ENCODE measurements around the gene PDLIM1.
"Not testable (repeated sequence)": the region's sequence is repeated elsewhere in the genome, so short reads cannot be mapped to it uniquely, and the experiment has no call there.

PDLIM1 gene

DNA sequence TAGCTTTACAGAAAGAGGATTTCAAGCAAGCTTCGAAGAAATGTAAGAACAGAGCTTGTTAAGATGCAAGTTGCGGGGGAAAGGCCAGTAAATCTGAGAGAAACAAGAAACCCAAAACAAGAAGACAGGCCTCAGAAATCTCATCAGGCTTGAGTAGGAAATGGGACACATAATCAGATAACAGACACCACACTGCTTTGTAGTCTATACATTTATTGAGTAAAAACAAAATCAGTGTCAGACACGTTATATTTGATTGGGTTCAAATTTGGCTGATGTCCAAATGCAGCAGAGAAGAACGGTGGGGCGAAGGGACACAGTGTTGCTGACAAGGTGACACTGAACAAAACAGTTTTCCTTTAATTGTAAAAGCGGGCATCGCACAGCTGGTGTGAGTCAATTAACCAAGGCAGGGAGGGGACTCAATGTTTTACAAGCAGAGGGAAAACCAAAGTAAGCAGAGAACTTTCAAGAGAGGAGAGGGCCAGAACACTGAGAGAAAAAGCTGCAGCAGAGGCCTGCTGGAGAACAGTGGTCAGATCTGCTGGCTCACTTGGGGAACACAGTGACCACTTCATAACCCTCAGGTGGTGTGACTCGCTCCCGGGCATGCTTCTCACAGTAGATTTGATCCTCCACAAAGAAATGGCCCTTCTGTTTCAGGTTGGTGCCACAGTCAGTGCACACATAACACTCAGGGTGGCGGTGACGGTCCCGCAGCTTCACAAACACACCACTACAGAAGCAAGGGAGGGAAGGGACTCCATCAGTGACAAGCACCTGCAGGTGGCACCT is 53.2 kb downstream of the PDLIM1 start:
- DNase-seq, result no peak

DNA sequence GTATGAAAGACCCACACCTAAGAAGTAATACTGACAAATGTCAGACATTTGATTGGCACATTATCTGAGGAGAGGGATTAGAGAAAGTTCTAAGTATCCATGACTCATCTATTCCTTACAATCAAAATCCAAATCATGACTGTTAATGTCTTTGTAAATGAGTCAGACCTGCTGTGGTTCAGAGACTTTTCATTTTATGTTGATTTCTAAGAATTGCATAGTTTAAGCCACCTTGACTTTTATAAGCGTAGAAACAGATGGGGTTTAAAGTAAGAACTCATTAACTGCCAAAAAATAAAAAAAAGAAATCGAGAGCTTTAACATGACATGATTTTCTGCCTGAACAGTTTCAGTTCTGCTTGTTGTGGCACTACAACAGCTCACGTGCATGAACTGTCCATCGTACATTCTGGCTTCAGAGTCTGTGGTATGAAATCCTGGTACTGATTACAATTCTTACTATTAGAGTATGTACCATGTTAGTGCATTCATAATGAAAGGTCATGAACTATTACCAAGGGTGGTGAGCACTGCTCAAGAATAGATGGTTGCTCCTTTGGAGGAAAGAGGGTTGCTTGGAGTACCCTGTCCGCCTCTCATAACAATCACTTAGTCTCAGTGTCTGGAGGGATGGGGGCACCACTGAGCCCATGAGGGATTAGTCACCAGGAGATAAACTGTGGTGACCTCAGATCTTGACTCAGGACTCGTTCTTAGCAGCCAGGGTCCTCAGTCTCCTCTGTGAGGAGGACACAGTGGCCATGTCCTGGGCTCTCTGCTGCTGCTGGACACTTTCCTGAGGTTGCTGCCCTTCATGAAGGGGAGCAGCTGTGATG is 54.5 kb downstream of the PDLIM1 start:
- DNase-seq, result no peak

DNA sequence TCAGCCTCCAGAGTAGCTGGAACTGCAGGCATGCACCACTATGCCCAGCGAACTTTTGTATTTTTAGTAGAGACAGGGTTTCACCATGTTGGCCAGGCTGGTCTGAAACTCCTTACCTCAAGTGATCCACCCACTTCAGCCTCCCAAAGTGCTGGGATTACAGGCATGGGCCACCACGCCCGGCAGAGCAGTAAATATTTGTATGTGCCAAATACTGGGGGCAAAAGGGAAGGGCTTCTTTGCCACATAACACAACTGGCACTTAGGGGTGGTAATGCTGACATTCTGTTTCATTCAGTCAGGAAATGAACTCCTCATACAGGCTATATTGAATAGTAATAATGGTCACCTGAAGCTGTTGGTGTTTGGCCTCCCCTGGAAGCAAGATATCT is 55.1 kb downstream of the PDLIM1 start:
- no peak for DNase-seq

DNA sequence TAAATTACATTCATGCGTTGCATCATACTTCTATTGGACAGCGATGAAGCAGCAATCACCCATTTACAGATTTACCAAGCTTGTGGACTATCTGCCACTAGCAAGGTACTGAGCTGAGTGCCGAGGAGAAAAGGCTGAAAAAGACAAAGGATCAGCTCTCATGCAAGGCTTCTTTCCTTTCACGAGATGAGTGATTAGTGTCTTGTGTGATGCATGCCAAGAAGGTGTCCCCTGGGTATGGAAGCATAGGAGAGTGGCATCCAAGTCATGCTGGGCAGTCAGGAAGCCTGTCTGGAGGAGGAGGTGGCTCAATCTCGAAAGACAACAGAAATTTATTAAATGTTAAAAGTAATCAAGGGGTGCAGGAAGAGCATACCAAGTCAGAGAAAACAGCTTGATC is 55.9 kb downstream of the PDLIM1 start:
- DNase-seq, result no peak

DNA sequence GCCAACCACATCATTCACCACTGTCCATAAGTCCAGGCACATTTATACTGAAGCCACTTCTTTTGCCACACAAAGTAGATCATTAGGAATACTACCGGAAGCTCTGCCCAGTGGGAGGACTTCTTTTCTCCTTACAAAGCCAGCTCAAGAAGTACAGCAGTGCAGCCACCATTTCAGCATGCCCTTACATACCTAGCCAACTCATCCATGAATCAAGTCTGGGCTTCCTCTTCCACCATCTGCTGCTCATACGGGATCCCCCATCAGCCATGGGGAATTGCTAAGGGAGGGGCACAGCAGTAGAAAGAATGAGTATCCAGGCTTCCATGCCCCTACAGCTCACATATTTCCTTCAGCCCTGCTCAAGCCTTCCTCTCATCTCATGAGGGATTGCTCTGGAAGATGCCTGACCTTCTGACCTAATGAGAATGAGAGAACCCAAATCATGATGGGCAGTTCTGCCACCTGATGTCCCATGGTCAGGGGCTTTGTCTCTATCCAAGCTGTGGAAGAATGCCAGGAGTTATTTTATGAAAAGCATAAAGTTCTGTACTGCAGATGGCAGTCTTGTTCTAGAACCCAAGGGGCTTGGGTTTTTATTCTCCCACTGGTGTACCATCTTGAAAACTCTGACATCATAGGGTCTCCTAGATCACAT is 57.3 kb downstream of the PDLIM1 start:
- no peak for DNase-seq

DNA sequence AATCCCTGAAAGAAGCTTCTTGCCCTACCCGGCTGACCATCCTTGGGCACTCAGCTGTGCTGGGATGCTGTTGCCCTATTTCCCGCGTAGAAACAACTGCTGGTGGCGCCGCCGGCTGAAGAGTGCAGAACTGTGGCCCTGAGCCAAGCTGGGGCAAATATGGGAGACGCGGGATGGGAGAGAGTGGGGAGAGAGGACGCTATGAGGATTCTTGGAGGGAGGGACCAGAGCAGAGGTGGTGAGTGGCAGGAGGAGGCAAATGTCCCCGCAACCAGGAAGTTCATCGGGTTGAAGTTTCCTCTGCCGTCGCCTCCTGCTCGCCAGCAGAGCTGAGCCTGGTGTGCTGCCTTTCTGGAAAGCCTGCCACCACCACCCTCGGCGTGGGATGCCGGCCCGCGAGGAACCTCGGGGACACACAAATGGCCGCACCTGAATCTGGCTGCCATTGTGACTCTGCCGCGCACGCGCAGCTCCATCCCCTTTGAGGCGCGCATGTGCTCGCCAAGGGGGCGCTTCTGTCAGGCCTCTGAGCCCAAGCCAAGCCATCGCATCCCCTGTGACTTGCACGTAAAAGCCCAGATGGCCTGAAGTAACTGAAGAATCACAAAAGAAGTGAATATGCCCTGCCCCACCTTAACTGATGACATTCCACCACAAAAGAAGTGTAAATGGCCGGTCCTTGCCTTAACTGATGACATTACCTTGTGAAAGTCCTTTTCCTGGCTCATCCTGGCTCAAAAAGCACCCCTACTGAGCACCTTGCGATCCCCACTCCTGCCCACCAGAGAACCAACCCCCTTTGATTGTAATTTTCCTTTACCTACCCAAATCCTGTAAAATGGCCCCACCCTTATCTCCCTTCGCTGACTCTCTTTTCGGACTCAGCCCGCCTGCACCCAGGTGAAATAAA is 59.9 kb downstream of the PDLIM1 start:
- DNase-seq, result not testable (repeated sequence)

DNA sequence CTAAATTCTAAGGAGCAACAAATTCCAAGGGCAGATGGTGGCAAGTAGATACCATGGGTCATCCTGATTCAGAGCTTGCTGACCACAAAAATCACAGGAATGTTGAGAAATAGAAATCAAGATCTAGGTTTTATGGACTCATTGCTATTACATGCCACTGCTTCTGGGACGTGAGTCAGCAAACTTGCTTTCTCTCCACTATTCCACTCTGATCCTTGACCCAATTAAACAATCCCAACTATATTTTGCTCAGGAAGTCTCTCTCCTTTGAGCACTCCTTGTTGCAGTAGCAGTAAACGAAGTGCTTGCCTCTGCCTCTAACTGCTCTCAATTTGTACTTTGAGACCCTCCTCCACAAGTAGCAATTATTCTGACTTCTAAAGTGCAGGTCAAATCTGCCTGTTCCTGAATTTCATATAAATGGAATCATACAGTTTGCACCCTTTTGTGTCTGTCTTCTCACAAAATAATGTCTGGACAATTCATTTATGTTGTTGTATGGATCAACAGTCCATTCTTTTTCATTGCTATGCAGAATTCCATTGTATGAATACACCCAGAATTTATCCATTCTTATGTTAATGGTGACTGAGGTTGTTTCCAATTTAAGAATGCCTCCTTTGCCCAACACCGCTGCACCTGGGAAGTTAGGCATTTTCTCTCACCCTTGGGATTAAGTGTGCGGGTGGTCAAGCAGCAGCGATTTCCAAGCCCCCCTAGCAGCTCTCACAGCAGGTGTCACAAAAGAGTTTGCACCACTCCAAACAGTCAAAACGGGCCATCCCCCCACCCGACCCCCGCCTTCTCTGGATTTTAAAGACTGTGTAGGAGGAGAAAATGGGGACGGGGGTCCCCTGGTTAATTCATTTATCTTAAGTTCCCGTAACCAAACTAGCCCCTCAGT is 60.8 kb downstream of the PDLIM1 start:
- DNase-seq, result no peak

DNA sequence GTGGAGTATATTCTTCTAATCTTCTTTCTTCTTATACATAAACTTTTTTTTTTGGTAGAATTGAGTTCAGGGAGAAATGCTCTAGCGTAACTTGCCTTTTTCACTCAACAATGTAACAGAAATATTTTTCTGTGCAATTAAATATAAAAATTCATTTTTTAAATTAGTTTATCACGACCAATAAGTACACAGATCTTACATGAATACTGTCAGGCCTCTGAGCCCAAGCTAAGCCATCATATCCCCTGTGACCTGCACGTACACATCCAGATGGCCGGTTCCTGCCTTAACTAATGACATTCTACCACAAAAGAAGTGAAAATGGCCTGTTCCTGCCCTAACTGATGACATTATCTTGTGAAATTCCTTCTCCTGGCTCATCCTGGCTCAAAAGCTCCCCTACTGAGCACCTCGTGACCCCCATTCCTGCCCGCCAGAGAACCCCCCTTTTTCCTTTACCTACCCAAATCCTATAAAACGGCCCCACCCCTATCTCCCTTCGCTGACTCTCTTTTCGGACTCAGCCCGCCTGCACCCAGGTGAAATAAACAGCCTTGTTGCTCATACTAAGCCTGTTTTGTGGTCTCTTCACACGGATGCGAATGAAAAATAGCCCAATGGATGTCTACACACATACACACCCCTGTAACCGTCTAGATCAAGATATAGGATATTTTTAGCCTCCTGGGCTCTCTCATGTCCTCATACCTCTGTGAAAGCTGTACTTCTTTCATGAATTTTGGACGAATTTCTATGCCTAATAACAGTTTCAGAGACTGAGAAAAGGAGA is 61.7 kb downstream of the PDLIM1 start:
- not testable (repeated sequence) for DNase-seq

DNA sequence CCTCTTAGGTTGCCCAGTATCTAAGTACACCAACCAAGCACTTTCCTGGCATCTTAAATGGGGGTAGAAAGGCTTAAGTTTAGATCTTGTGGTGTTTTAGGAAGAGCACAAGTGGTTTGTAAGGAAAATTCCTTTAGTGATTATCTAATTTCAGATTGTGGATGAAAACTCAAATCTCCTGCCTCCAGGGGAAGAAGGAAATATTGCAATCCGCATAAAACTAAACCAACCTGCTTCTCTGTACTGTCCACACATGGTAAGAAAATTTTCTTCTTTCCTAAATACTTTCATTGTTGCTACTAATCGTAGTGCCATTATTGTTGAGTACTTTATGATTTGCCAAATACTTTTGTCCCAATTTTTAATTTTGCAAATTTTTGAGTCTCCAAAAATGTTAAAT is 65.7 kb downstream of the PDLIM1 start:
- no peak for DNase-seq

DNA sequence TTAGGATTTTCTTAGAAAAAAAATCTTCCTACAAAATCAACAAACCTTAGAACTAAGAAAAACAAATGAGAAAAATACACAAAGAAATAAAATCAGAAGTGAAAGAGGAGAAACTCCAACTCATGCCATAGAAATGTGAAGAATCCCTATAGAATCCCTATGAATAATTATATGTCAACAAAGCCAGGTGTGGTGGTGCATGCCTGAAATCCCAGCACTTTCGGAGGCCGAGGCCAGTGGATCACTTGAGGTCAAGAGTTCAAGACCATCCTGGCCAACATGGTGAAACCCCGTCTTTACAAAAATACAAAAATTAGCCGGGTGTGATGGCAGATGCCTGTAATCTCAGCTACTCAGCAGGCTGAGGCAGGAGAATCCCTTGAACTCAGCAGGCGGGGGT is 69.7 kb downstream of the PDLIM1 start:
- DNase-seq, result no peak

DNA sequence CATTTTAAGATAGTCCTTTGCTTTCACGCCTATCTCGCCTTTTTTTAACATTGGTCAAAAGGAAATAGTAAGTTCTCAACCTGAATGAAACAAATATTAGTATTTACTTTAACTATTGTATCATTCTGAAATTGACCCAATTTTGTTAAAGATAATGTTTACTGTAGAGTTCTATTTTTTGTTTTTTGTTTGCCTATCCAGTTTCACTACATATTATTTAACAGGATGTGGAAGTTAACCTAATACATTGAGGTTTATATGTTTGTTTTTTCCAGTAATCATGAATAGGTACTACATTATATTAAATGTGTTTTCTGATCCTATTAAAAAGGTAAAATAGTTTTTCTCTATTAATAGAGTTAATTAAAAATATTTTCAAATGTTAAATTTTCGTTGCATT is 70.3 kb downstream of the PDLIM1 start:
- no peak for DNase-seq

DNA sequence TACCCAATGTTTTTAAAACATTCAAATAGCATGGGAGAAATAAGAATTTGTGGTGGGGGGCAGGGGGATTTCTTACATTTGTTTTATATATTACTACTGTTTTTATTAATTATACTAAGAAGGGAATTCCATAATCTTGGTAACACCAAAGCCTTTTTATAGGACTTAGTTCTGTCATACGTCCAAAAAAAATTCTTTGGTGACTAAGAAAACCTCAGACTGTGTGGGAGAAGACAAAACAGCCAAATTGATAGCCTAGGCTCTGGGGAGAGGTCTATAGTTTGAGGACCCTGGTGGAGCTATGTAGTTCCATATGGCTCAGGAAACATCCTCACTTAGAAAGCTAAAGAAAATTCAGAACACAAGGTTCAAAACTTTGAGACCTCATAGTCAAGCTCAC is 73.3 kb downstream of the PDLIM1 start:
- no peak for DNase-seq

DNA sequence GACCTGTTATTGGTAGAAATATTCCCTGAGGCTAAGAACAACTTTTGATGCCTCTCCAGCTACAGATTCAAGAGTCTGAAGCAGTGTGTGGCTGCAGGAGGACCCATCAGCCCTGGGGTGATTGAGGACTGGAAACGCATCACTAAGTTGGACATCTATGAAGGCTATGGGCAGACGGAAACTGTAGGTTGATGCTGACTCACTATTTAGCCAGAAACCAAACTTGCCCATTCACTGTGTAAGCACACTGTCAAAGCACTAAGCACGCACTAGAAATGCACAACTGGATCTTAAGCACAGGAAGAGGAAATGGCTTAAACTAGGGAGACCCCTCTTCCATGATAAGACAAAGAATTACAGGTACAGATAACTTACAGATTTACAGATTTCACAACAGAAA is 76.0 kb downstream of the PDLIM1 start:
- DNase-seq, result no peak

DNA sequence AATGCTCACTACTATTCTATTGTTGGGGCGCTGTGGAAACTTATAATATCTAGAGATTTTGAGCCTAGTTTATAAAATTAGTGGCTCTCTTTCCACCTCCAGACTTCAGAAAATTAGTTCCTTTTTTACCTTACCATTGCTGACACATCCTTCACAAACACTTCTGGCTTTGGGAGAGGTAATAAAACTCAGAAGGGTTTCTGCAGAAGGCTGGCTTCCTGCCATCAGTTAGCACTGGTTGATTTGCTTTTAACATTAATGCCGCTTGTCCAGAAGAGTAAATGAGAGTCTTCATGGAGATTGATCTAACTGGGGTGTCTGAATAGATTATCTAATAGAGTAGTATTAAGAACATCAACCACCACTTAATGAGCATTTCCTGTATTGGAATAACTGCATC is 76.4 kb downstream of the PDLIM1 start:
- no peak for DNase-seq

DNA sequence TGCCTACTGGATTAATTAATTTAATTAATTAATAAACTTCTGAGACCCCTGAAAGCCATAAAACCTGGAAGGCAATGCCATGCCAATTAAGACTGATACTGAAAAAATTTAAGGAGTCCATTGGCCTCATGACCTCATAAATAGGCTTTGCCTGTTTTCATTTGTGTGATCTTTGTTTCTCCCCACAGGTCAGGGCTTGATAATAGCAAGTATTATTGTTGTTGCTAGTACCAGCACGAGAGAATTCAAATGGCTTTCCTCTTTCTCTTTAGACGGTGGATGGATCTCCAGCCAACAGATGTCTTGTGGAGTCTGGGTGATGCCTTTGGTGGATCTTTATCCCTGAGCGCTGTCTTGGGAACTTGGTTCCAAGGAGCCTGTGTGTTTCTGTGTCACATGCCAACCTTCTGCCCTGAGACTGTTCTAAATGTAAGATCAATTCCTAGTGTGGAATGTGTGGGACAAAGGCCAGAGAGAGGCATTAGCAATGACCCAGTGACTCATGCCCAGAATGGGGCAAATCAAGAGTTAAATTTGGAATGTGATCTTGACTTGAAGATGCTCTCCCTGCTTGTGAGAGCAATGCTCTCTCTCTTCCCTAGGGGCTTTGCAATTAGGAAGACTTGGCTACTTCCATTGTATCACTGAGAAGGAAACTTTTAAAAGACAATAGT is 79.1 kb downstream of the PDLIM1 start:
- DNase-seq, result no peak

DNA sequence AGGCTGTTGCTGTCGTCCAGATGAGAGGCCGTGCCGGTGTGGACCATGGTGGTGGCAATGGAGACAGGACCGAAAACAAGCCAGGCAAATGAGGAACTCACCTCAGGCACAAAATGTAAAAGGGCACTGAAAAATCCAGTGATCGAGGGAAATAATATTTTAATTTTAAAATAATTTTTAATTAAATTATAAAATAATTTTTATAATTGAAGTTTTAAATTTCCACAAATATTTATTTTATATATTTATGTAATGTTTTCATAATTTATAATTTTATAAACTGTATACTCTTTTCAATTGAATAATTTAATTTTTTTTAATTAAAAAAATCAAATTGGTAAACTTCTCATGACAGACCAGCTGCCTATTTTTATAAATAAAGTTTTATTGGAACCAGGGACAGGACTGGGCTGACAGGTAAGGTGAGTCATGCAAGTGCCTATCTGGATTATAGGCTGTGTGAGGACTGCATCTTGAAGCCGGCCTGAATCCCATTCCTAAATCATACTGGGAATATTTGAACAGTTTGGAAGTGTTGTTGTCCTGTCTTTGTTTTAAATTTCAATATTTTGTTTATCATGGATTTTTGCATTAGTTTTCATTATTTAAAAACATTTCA is 81.2 kb downstream of the PDLIM1 start:
- no peak for DNase-seq

DNA sequence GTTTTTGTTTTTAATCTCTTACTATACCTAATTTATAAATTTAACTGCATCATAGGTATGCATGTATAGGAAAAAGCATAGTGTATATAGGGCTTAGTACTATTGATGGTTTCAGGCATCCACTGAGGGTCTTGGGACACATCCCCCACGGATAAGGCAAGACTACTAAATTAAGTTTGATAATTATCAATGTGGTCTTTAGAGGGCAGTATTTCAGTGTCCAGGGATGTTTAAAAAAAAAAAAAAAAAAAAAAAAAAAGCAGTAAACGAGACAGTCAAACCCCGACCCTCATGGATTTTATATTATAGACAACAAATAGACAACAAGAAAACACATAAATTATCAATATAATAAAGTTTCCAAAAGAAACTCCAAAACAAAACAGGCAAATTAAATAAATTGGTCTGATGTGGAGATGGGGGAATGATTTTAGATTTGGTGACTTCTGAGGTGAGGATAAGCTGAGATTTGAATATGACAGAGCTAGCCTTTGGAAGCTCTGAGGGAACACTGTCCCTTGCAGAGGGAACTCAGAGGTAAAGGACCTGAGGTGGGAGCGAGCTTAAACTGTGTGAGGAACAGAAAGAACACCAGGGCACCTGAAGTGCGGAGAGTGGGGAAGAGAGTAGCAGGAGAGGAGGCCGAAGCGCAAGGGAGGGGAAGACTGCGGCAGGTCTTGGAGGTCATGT is 82.0 kb downstream of the PDLIM1 start:
- DNase-seq, result no peak

DNA sequence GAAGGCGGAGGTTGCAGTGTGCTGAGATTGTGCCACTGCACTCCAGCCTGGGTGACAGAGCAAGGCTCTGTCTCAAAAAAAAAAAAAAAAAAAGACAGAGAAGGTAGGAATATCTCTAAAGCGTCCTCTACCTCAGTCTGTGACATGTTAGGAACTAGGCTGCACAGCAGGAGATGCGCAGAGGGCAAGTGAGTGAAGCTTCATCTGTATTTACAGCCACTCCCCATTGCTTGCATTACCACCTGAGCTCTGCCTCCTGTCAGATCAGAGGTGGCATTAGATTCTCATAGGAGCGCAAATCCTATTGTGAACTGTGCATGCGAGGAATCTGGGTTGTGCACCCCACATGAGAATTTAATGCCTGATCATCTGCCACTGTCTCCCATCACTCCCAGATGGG is 87.9 kb downstream of the PDLIM1 start:
- DNase-seq, result not testable (repeated sequence)

DNA sequence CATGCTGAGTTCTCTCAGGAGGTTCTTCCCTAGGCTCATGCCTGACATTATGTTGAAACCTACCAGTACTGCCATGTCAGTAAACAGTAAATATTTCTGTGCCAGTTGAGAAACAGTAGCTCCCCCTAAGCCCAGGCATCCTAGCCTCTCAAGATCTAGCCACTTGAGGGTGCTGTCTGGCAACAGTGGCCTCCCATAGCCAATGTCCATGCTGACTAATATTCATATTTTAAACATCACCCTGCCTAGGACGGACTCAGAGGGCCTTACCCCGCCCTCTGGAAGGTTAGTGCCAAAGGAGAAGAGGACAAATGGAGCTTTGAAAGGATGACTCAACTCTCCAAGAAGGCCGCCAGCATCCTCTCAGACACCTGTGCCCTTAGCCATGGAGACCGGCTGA is 89.1 kb downstream of the PDLIM1 start:
- no peak for DNase-seq
